Body of pancreas (tissue), 4 donors: ENCODE results near the gene CXXC1.
"Not testable (repeated sequence)": the region's sequence is repeated elsewhere in the genome, so short reads cannot be mapped to it uniquely, and the experiment has no call there.

Source experiments
- CTCF ChIP-seq, 7 experiments: fragments of 450-650 bp in 4 of 7; fragments of 200-600 bp in 3 of 7; sonication (generic) in 3 of 7; IDR thresholded peaks; one replicate each; pipeline ENCODE4 v1.5.1; 2016 to 2019; ENCODE audit warnings: antibody characterized with exemption in 7 of 7
- POLR2A ChIP-seq, 3 donors: fragments of 450-650 bp; IDR thresholded peaks; one replicate each; pipeline ENCODE4 v1.6.1; 2016; ENCODE audit warnings: antibody characterized with exemption in 3 of 3, mild to moderate bottlenecking in 2 of 3

- TF ChIP-seq CTCF, POLR2A (IDR thresholded peaks at IDR 0.05): not testable (repeated sequence)
Measured at GRCh38 chr18:50241768-50242167, 45.7 kb downstream of the CXXC1 start.
